DND-41 (cell line): Measurements from ENCODE around the gene MANEAL.

Experiments used
- ATAC-seq: fragments of 200-7000 bp; cut with Tn5 transposase; 3 replicates; pipeline ENCODE4 v1.9.1; 2021; ENCODE audit warnings: low read depth; ENCODE audit not compliant: insufficient read depth
- DNase-seq: peaks from one replicate; pipeline ENCODE4 v3.0.0-alpha.2; 2020
- H2AFZ ChIP-seq: 2 replicates; pipeline ENCODE4 v1.6.0; 2012; ENCODE audit warnings: low read depth, low read length
- H3K27ac ChIP-seq: 2 replicates; pipeline ENCODE4 v1.5.1; 2012; ENCODE audit warnings: low read length, inconsistent platforms
- H3K27me3 ChIP-seq: fragments of 200-600 bp; sonication (generic); 2 replicates; pipeline ENCODE4 v1.6.0; 2012; ENCODE audit warnings: low read length, mild to moderate bottlenecking, inconsistent platforms; ENCODE audit not compliant: insufficient read depth, poor library complexity
- H3K36me3 ChIP-seq: 2 replicates; pipeline ENCODE4 v1.5.1; 2012; ENCODE audit warnings: low read length, inconsistent platforms; ENCODE audit not compliant: insufficient read depth
- H3K4me1 ChIP-seq: 2 replicates; pipeline ENCODE4 v1.5.1; 2012; ENCODE audit warnings: mild to moderate bottlenecking, low read length; ENCODE audit not compliant: insufficient read depth
- H3K4me2 ChIP-seq: 2 replicates; pipeline ENCODE4 v1.6.0; 2012; ENCODE audit warnings: mild to moderate bottlenecking, moderate library complexity, low read length, inconsistent platforms; ENCODE audit not compliant: insufficient read depth
- H3K4me3 ChIP-seq, 2 experiments: fragments of 200-600 bp in 1 of 2; shearing (Covaris generic) in 1 of 2; 2 replicates each; pipeline ENCODE4 v1.5.1; 2012 to 2016; ENCODE audit warnings: inconsistent platforms in 2 of 2, low read length in 2 of 2, mild to moderate bottlenecking in 2 of 2, low read depth in 1 of 2, moderate library complexity in 1 of 2
- H3K79me2 ChIP-seq: 2 replicates; pipeline ENCODE4 v1.6.0; 2012; ENCODE audit warnings: low read length, inconsistent platforms; ENCODE audit not compliant: insufficient read depth
- H3K9ac ChIP-seq: 2 replicates; pipeline ENCODE4 v1.6.0; 2012; ENCODE audit warnings: low read depth, mild to moderate bottlenecking, inconsistent platforms, low read length, moderate library complexity
- H3K9me3 ChIP-seq: 2 replicates; pipeline ENCODE4 v1.5.1; 2012; ENCODE audit warnings: low read length, moderate library complexity, mild to moderate bottlenecking, inconsistent platforms; ENCODE audit not compliant: insufficient read depth, severe bottlenecking
- H4K20me1 ChIP-seq: 2 replicates; pipeline ENCODE4 v1.6.0; 2012; ENCODE audit warnings: low read length; ENCODE audit not compliant: insufficient read depth
- EZH2 ChIP-seq: IDR thresholded peaks from 3 replicates; pipeline ENCODE4 v1.6.1; 2012; ENCODE audit warnings: borderline replicate concordance, low read depth, mild to moderate bottlenecking, moderate library complexity, low read length, inconsistent platforms; ENCODE audit not compliant: severe bottlenecking
- TF ChIP-seq, protein P1 (sequence below): IDR thresholded peaks from 2 replicates; pipeline ENCODE4 v1.5.1; 2012; ENCODE audit warnings: borderline replicate concordance, low read length, moderate library complexity, mild to moderate bottlenecking; ENCODE audit not compliant: poor library complexity, severe bottlenecking; ENCODE audit errors: extremely low read depth

Gene MANEAL

DNA sequence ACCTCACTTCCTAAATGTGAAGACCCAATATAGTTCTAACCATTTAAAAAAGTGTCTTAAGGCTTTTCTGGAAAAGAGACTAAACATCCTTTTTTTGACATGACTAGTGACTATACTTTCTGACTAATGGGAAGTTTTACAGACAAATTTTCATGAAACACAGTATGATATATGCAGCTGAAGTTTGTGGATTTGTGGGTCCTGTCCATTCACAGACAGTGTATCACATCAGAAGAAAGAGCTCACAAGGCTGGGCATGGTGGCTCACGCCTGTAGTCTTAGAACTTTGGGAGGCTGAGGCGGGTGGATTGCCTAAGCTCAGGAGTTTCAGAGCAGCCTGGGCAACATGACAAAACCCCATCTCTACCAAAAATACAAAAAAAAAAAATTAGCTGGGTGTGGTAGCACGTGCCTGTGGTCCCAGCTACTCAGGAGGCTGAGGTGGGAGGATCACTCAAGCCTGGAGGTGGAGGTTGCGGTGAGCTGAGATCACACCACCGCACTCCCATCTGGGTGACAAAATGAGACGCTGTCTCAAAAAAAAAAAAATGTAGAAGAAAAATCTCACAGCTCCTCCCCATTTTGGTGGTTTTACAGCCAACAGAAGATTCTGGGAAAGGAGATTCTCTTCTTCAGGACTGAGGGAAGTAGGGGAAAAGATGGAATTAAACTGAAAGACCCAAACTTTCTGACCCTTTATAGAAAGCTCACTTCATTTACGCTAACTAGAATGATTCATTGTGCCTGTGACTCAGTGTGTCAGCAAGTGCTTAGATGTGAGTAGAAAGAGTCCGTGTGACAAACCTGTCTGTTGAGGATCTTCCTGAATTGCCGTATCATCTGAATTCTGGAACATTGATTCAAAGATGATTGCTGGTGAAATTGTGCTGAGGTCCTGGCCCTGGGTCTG lies 29.5 kb downstream of the MANEAL start:
- no peaks in the 10 kb centered on the region for H3K27me3 ChIP-seq
- H3K4me2 ChIP-seq = no peak overlapping the region
- TF ChIP-seq, protein P1, sequence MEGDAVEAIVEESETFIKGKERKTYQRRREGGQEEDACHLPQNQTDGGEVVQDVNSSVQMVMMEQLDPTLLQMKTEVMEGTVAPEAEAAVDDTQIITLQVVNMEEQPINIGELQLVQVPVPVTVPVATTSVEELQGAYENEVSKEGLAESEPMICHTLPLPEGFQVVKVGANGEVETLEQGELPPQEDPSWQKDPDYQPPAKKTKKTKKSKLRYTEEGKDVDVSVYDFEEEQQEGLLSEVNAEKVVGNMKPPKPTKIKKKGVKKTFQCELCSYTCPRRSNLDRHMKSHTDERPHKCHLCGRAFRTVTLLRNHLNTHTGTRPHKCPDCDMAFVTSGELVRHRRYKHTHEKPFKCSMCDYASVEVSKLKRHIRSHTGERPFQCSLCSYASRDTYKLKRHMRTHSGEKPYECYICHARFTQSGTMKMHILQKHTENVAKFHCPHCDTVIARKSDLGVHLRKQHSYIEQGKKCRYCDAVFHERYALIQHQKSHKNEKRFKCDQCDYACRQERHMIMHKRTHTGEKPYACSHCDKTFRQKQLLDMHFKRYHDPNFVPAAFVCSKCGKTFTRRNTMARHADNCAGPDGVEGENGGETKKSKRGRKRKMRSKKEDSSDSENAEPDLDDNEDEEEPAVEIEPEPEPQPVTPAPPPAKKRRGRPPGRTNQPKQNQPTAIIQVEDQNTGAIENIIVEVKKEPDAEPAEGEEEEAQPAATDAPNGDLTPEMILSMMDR = no peak
- TF ChIP-seq EZH2 = no peak
- H2AFZ ChIP-seq = no peak overlapping the region
- H3K79me2 ChIP-seq = no peaks in the 10 kb centered on the region
- no peaks in the 10 kb centered on the region for H3K9me3 ChIP-seq
- no peaks in the 10 kb centered on the region for H3K4me1 ChIP-seq
- no peak overlapping the region for H3K27ac ChIP-seq
- peaks cover 64% of the 10 kb centered on the region for H3K36me3 ChIP-seq
- ATAC-seq (no peak), DNase-seq (no peak)
- H3K4me3 ChIP-seq = no peak overlapping the region
- no peaks in the 10 kb centered on the region for H4K20me1 ChIP-seq
- H3K9ac ChIP-seq = no peak overlapping the region

DNA sequence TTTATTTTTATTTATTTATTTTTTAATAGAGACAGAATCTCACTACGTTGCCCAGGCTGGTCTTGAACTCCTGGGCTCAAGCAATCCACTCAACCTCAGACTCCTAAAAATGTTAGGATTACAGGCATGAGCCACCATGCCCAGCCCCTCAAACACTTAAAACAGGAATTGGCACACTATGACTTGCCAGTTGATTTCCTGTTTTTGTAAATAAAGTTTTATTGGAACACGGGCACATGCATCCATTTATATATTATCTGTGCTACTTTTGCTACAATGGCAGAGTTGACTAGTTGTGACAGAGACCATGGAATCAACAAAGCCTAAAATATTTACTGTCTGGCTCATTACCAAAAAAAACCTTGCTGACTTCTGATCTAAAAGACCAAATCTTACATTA lies 30.4 kb downstream of the MANEAL start:
- H2AFZ ChIP-seq = no peak overlapping the region
- H3K9me3 ChIP-seq = no peaks in the 10 kb centered on the region
- no peak overlapping the region for H3K27ac ChIP-seq
- no peaks in the 10 kb centered on the region for H3K4me1 ChIP-seq
- H3K4me3 ChIP-seq = no peak overlapping the region
- no peak overlapping the region for H3K9ac ChIP-seq
- ATAC-seq (no peak), DNase-seq (no peak)
- TF ChIP-seq, protein P1 = no peak
- TF ChIP-seq EZH2 = no peak
- no peak overlapping the region for H3K4me2 ChIP-seq
- no peaks in the 10 kb centered on the region for H3K79me2 ChIP-seq
- H3K36me3 ChIP-seq = peaks cover 68% of the 10 kb centered on the region
- H3K27me3 ChIP-seq = no peaks in the 10 kb centered on the region
- no peaks in the 10 kb centered on the region for H4K20me1 ChIP-seq

DNA sequence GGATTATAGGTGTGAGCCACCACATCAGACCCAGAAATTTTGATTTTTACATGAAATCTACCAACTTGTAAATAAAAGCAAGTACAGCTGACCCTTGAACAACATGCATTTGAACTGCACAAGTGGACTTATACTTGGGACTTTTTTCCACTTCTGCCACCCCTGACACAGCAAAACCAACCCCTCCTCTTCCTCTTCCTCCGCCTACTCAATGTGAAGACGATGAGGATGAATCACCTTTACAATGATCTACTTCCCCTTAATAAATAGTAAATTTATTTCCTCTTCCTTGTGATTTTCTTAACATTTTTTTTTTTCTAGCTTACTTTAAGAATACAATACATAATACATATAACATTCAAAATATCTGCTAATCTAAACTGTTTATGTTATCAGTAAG lies 31.9 kb downstream of the MANEAL start:
- Histone ChIP-seq H3K27ac (no peak overlapping the region), H3K36me3 (peaks cover 66% of the 10 kb centered on the region)

More for the DNA sequence above, 31.9 kb downstream of the MANEAL start:
- no peaks in the 10 kb centered on the region for H3K79me2 ChIP-seq
- H3K4me3 ChIP-seq = no peak overlapping the region
- H3K27me3 ChIP-seq = no peaks in the 10 kb centered on the region
- no peak overlapping the region for H3K9ac ChIP-seq
- H2AFZ ChIP-seq = no peak overlapping the region
- H4K20me1 ChIP-seq = no peaks in the 10 kb centered on the region
- no peaks in the 10 kb centered on the region for H3K9me3 ChIP-seq
- DNase-seq = no peak
- H3K4me1 ChIP-seq = no peaks in the 10 kb centered on the region
- ATAC-seq = no peak
- no peak for TF ChIP-seq EZH2
- TF ChIP-seq, protein P1 = no peak
- H3K4me2 ChIP-seq = no peak overlapping the region
